Hepatocyte (in vitro differentiated cells): ENCODE results near the gene OPRL1.

Experiments used
- CTCF ChIP-seq: fragments of 200-600 bp; sonication (generic); IDR thresholded peaks from 2 replicates; pipeline ENCODE4 v1.5.1; 2016; ENCODE audit warnings: antibody characterized with exemption, mild to moderate bottlenecking; ENCODE audit not compliant: poor library complexity
- EZH2 ChIP-seq: fragments of 200-600 bp; sonication (generic); IDR thresholded peaks from 2 replicates; pipeline ENCODE4 v1.6.1; 2016; ENCODE audit warnings: antibody characterized with exemption, mild to moderate bottlenecking, borderline replicate concordance
- EZH2phosphoT487 ChIP-seq: fragments of 200-600 bp; sonication (generic); IDR thresholded peaks from one replicate; pipeline ENCODE4 v1.6.1; 2018; ENCODE audit warnings: antibody characterized with exemption, mild to moderate bottlenecking, low read depth, moderate library complexity; ENCODE audit not compliant: unreplicated experiment, severe bottlenecking

- no peak for TF ChIP-seq EZH2
- TF ChIP-seq CTCF = no peak
- no peak for TF ChIP-seq EZH2phosphoT487
Observed at GRCh38 chr20:64041040-64041780, 38.7 kb upstream of the OPRL1 start.
